HG03280 (cell line): Measurements from ENCODE around the gene MED29.
A peak's percentile ranks its signal among the peaks of the same experiment; 100 is the strongest.

Experiments
- ATAC-seq: cut with Tn5 transposase; IDR thresholded peaks from one replicate; pipeline ENCODE4 v1.9.1; 2021; ENCODE audit warnings: mild to moderate bottlenecking, moderate library complexity; ENCODE audit not compliant: unreplicated experiment

MED29 gene

GRCh38 chr19:39410017-39410830 is 19.0 kb downstream of the MED29 start:
- ATAC-seq = peak; percentile 13

- ATAC-seq = no peak
Observed at GRCh38 chr19:39410831-39411080, 19.6 kb downstream of the MED29 start.

GRCh38 chr19:39411081-39411831 is 20.1 kb downstream of the MED29 start:
- no peak for ATAC-seq

GRCh38 chr19:39411832-39412099 is 20.6 kb downstream of the MED29 start:
- ATAC-seq = peak; percentile 22

- peak; percentile 55 for ATAC-seq
Observed at GRCh38 chr19:39412100-39412866, 21.1 kb downstream of the MED29 start, which contains the start of gene PLEKHG2. Gene PLEKHG2, plus strand, starts transcription at chr19:39412669. Its CDS starts 1,418 bp downstream, at chr19:39414087.

GRCh38 chr19:39412867-39413271 is 21.7 kb downstream of the MED29 start:
- ATAC-seq = no peak

GRCh38 chr19:39413272-39413910 is 22.2 kb downstream of the MED29 start:
- ATAC-seq = no peak

- no peak for ATAC-seq
Observed at GRCh38 chr19:39413911-39414608, 22.9 kb downstream of the MED29 start.

GRCh38 chr19:39415111-39416046 is 24.2 kb downstream of the MED29 start:
- no peak for ATAC-seq

- ATAC-seq = no peak
Observed at GRCh38 chr19:39416152-39417120, 25.3 kb downstream of the MED29 start.

- no peak for ATAC-seq
Observed at GRCh38 chr19:39417463-39418181, 26.4 kb downstream of the MED29 start.

- no peak for ATAC-seq
Observed at GRCh38 chr19:39419003-39419402, 27.8 kb downstream of the MED29 start.

- no peak for ATAC-seq
Observed at GRCh38 chr19:39420769-39421168, 29.6 kb downstream of the MED29 start.

- no peak for ATAC-seq
Observed at GRCh38 chr19:39422020-39422419, 30.8 kb downstream of the MED29 start.

- ATAC-seq = no peak
Observed at GRCh38 chr19:39423258-39424086, 32.3 kb downstream of the MED29 start.

- ATAC-seq = no peak
Observed at GRCh38 chr19:39424934-39425333, 33.8 kb downstream of the MED29 start.

- no peak for ATAC-seq
Observed at GRCh38 chr19:39425744-39426143, 34.6 kb downstream of the MED29 start.
